A549 (cell line): Measurements from ENCODE around the gene FGF7. TPM values are rescaled to one million over a fixed set of nuclear protein-coding genes. Genes with fewer than 3 reads are reported as not detected.

Source experiments
- ATAC-seq, 2 experiments: fragments of 200-7000 bp in 1 of 2; fragments of >200 bp in 1 of 2; cut with Nextera tagmentation in 1 of 2; cut with Tn5 transposase in 1 of 2; 3 replicates each; pipeline versions ENCODE4 v1.8.0 to v1.9.1; 2018 to 2020; ENCODE audit warnings: mild to moderate bottlenecking in 1 of 2, moderate library complexity in 1 of 2
- CTCF ChIA-PET: fragments of 300-600 bp; sonication (Branson Sonifier 250); formaldehyde crosslinking; extraction: SDS; loops from one replicate; lab custom pipeline; 2021; ENCODE audit warnings: antibody characterized with exemption, inconsistent platforms; lab: Yijun Ruan, JAX
- POLR2A ChIA-PET: fragments of 350-600 bp; formaldehyde crosslinking; extraction: SDS; loops from one replicate; lab custom pipeline; 2021; ENCODE audit warnings: antibody characterized with exemption, inconsistent platforms; lab: Yijun Ruan, JAX
- DNase-seq, 2 experiments: peaks; one replicate each; pipeline versions ENCODE4 v3.0.0 to v3.0.0-alpha.2; 2011 to 2016; ENCODE audit warnings: low read depth in 1 of 2, low spot score in 1 of 2
- FAIRE-seq: peaks from 2 replicates; lab custom pipeline; 2011; peaks lifted over from hg19 to GRCh38; lab: Jason Lieb, UNC
- H3K27ac ChIP-seq, 2 experiments: fragments of >200 bp; sonication (Bioruptor Twin); formaldehyde crosslinking; 3 replicates each; pipeline ENCODE4 v1.5.1; 2016 to 2017
- H3K4me1 ChIP-seq: fragments of >200 bp; sonication (Bioruptor Twin); formaldehyde crosslinking; 3 replicates; pipeline ENCODE4 v1.6.1; 2016
- H3K4me2 ChIP-seq: fragments of >200 bp; sonication (Bioruptor Twin); formaldehyde crosslinking; 3 replicates; pipeline ENCODE4 v1.6.1; 2016
- H3K4me3 ChIP-seq: fragments of >200 bp; sonication (Bioruptor Twin); formaldehyde crosslinking; 3 replicates; pipeline ENCODE4 v1.5.1; 2016
- H3K9me3 ChIP-seq: fragments of >200 bp; sonication (Bioruptor Twin); formaldehyde crosslinking; 3 replicates; pipeline ENCODE4 v1.6.1; 2016
- ATOH8 ChIP-seq: fragments of 250-450 bp; sonication (Bioruptor Pico); IDR thresholded peaks from 2 replicates; pipeline ENCODE4 v1.5.0; 2020; ENCODE audit warnings: low read depth, mild to moderate bottlenecking, moderate library complexity
- BHLHE40 ChIP-seq: IDR thresholded peaks from 2 replicates; pipeline ENCODE4 v1.6.1; 2012; ENCODE audit warnings: low read depth, low read length, inconsistent platforms
- CHD4 ChIP-seq: fragments of 200-600 bp; sonication (generic); IDR thresholded peaks from 2 replicates; pipeline ENCODE4 v1.6.1; 2016; ENCODE audit warnings: antibody characterized with exemption, mild to moderate bottlenecking, borderline replicate concordance
- E2F6 ChIP-seq: IDR thresholded peaks from 2 replicates; pipeline ENCODE4 v1.6.1; 2012; ENCODE audit warnings: low read depth, borderline replicate concordance
- EHF ChIP-seq: fragments of 250-450 bp; sonication (Bioruptor Pico); IDR thresholded peaks from 2 replicates; pipeline ENCODE4 v1.5.0; 2020; ENCODE audit warnings: mild to moderate bottlenecking
- EHMT2 ChIP-seq: fragments of 200-600 bp; sonication (generic); IDR thresholded peaks from 2 replicates; pipeline ENCODE4 v1.6.1; 2016; ENCODE audit warnings: antibody characterized with exemption, low read depth, mild to moderate bottlenecking, moderate library complexity
- ELK1 ChIP-seq: fragments of 150-350 bp; IDR thresholded peaks from 2 replicates; pipeline ENCODE4 v1.6.1; 2014; ENCODE audit warnings: low read depth, mild to moderate bottlenecking, low read length
- ESRRA ChIP-seq: fragments of 150-350 bp; IDR thresholded peaks from 2 replicates; pipeline ENCODE4 v1.6.1; 2014; ENCODE audit warnings: mild to moderate bottlenecking, low read length, borderline replicate concordance
- FOSB ChIP-seq: fragments of 250-450 bp; sonication (Bioruptor Pico); IDR thresholded peaks from 2 replicates; pipeline ENCODE4 v1.5.0; 2020; ENCODE audit warnings: mild to moderate bottlenecking, moderate library complexity
- HES2 ChIP-seq: fragments of >200 bp; sonication (Bioruptor Twin); formaldehyde crosslinking; IDR thresholded peaks from 2 replicates; pipeline ENCODE4 v1.6.1; 2016
- HEYL ChIP-seq: fragments of 250-450 bp; sonication (Bioruptor Pico); IDR thresholded peaks from 2 replicates; pipeline ENCODE4 v1.8.0; 2021; ENCODE audit warnings: mild to moderate bottlenecking, moderate library complexity
- HOXA7 ChIP-seq: fragments of 250-450 bp; sonication (Bioruptor Pico); IDR thresholded peaks from 2 replicates; pipeline ENCODE4 v1.5.0; 2020; ENCODE audit warnings: mild to moderate bottlenecking, moderate library complexity
- HOXB13 ChIP-seq: fragments of 250-450 bp; sonication (Bioruptor Pico); IDR thresholded peaks from 2 replicates; pipeline ENCODE4 v1.5.0; 2020; ENCODE audit warnings: low read depth, mild to moderate bottlenecking, moderate library complexity
- JUN ChIP-seq, 2 experiments: fragments of >200 bp; sonication (Bioruptor Twin); formaldehyde crosslinking; IDR thresholded peaks; 2 replicates in 1 of 2; 3 replicates in 1 of 2; pipeline ENCODE4 v1.6.1; 2016 to 2017
- JUNB ChIP-seq: fragments of >200 bp; sonication (Bioruptor Twin); formaldehyde crosslinking; IDR thresholded peaks from 2 replicates; pipeline ENCODE4 v1.6.1; 2016
- KDM5A ChIP-seq: fragments of 200-600 bp; sonication (generic); IDR thresholded peaks from 2 replicates; pipeline ENCODE4 v1.6.1; 2016; ENCODE audit warnings: antibody characterized with exemption, mild to moderate bottlenecking
- MAX ChIP-seq: IDR thresholded peaks from 2 replicates; pipeline ENCODE4 v1.6.1; 2012
- NFE2L2 ChIP-seq: fragments of 150-350 bp; conservative IDR thresholded peaks from 2 replicates; pipeline ENCODE4 v1.6.1; 2014; ENCODE audit warnings: low read length
- NPAS2 ChIP-seq: fragments of 250-450 bp; sonication (Bioruptor Pico); IDR thresholded peaks from 2 replicates; pipeline ENCODE4 v1.8.0; 2022; ENCODE audit warnings: mild to moderate bottlenecking, moderate library complexity, borderline replicate concordance
- PBX3 ChIP-seq: IDR thresholded peaks from 2 replicates; pipeline ENCODE4 v1.6.1; 2012
- PHF8 ChIP-seq: fragments of 200-600 bp; sonication (generic); IDR thresholded peaks from 2 replicates; pipeline ENCODE4 v1.6.1; 2016; ENCODE audit warnings: low read depth, mild to moderate bottlenecking, antibody characterized with exemption, moderate library complexity, borderline replicate concordance
- RAD21 ChIP-seq, 2 experiments: fragments of >200 bp in 1 of 2; sonication (Bioruptor Twin) in 1 of 2; formaldehyde crosslinking in 1 of 2; IDR thresholded peaks in 1 of 2; conservative IDR thresholded peaks in 1 of 2; 2 replicates in 1 of 2; 3 replicates in 1 of 2; pipeline ENCODE4 v1.6.1; 2012 to 2018; ENCODE audit warnings: inconsistent platforms in 1 of 2
- RARB ChIP-seq: fragments of 250-450 bp; sonication (Bioruptor Pico); IDR thresholded peaks from 2 replicates; pipeline ENCODE4 v1.8.0; 2021; ENCODE audit warnings: mild to moderate bottlenecking, moderate library complexity
- SREBF2 ChIP-seq: fragments of 450-650 bp; IDR thresholded peaks from 2 replicates; pipeline ENCODE4 v1.6.1; 2014; ENCODE audit warnings: mild to moderate bottlenecking, moderate library complexity
- TP53 ChIP-seq: fragments of 250-450 bp; sonication (Bioruptor Pico); IDR thresholded peaks from 2 replicates; pipeline ENCODE4 v1.5.0; 2021; ENCODE audit warnings: mild to moderate bottlenecking, moderate library complexity
- USF2 ChIP-seq: fragments of 450-650 bp; IDR thresholded peaks from 2 replicates; pipeline ENCODE4 v1.6.1; 2014; ENCODE audit warnings: antibody characterized with exemption
- WGBS: methylation state at CpG from one replicate; pipeline ENCODE4 v1.1.6; 2017; ENCODE audit errors: missing lambda C conversion rate; 5-methylcytosine and 5-hydroxymethylcytosine counted together
- polyA plus RNA-seq, 4 experiments: library from polyadenylated mRNA; depleted of rRNA in 3 of 4; stranded (reverse); fragments of >200 nt; fragmentation: RNase III in 1 of 4; extraction: RNeasy Plus Mini Kit Qiagen cat#74134 plus additional on column Dnase treatment in 1 of 4; gene quantifications; 2 replicates in 3 of 4; 3 replicates in 1 of 4; pipeline ENCODE4 v1.2.3, GENCODE V29; 2011 to 2017

Gene FGF7
- polyA plus RNA-seq, 2 of the 4 experiments (the other 2 are of a cell fraction), result not detected

GRCh38 chr15:49494842-49495241 is 71.8 kb downstream of the FGF7 start:
- FAIRE-seq, result no peak
- Histone ChIP-seq H3K4me2 (no peak overlapping the region), H3K4me1 (0 out of 3 replicates have a peak, but pooled peaks cover 6% of the 10 kb centered on the region), H3K9me3 (no peaks in the 10 kb centered on the region), H3K27ac (no peak overlapping the region), H3K4me3 (no peak overlapping the region)
- POLR2A ChIA-PET, result no interaction called here
- 68% methylated on average over 1 of the region's 1 CpG for WGBS
- CTCF ChIA-PET, result no interaction called here
- no peak for DNase-seq
- no peak for TF ChIP-seq BHLHE40
- TF ChIP-seq PHF8, result no peak
- TF ChIP-seq HOXB13, result no peak
- no peak for TF ChIP-seq MAX
- no peak for TF ChIP-seq EHMT2
- no peak for TF ChIP-seq RARB (CRISPR knock-in tag)
- TF ChIP-seq ELK1, result no peak
- TF ChIP-seq CHD4, result no peak
- TF ChIP-seq KDM5A, result no peak
- no peak for ATAC-seq

- ChIA-PET POLR2A (no interaction called here), CTCF (no interaction called here)
- WGBS, result 43% methylated on average over 3 of the region's 3 CpGs
- ATAC-seq, result no peak
- DNase-seq, result no peak
- Histone ChIP-seq H3K4me1 (0 out of 3 replicates have a peak, but pooled peaks cover 6% of the 10 kb centered on the region), H3K4me2 (no peak overlapping the region), H3K9me3 (no peaks in the 10 kb centered on the region), H3K27ac (no peak overlapping the region), H3K4me3 (no peak overlapping the region)
- no peak for TF ChIP-seq HOXA7 (CRISPR knock-in tag)
- TF ChIP-seq JUN (IDR thresholded peaks at IDR 0.05), result no peak
- TF ChIP-seq ATOH8 (CRISPR knock-in tag), result no peak
- TF ChIP-seq KDM5A, result no peak
- no peak for TF ChIP-seq SREBF2
- no peak for TF ChIP-seq FOSB
- no peak for TF ChIP-seq NPAS2
- no peak for TF ChIP-seq PBX3
- TF ChIP-seq TP53 (CRISPR knock-in tag), result no peak
- no peak for TF ChIP-seq HES2
- TF ChIP-seq JUNB, result no peak
- TF ChIP-seq EHF (CRISPR knock-in tag), result no peak
- no peak for TF ChIP-seq USF2
- TF ChIP-seq HEYL (CRISPR knock-in tag), result no peak
- TF ChIP-seq E2F6, result no peak
- TF ChIP-seq NFE2L2, result no peak
- TF ChIP-seq ESRRA, result no peak
- no peak for TF ChIP-seq RAD21 (conservative IDR thresholded peaks at IDR 0.05 in 1 of 2, IDR thresholded peaks at IDR 0.05 in 1 of 2)
- FAIRE-seq, result no peak
These were observed 73.1 kb downstream of the FGF7 start for GRCh38 chr15:49495993-49496753.
